PC-9 (cell line): Measurements from ENCODE around the gene NACC2. TPM values are rescaled to one million over a fixed set of nuclear protein-coding genes. Genes with fewer than 3 reads are reported as not detected.

Experiments used
- BruUV-seq: library from RNA; stranded (reverse); fragments of 400-500 nt; replicated peaks from 2 replicates; lab custom pipeline; 2021; lab: Mats Ljungman, UMichigan
- CTCF ChIA-PET: fragments of 300-600 bp; sonication (Branson Sonifier 250); formaldehyde crosslinking; loops from one replicate; lab custom pipeline; 2022; ENCODE audit warnings: antibody characterized with exemption; lab: Charles Lee
- POLR2A ChIA-PET: fragments of 300-600 bp; sonication (Branson Sonifier 250); formaldehyde crosslinking; loops from one replicate; lab custom pipeline; 2022; ENCODE audit warnings: antibody characterized with exemption; ENCODE audit not compliant: unreplicated experiment; lab: Charles Lee
- DNase-seq, 2 experiments: peaks; one replicate each; pipeline versions ENCODE4 v3.0.0 to v3.0.0-alpha.2; 2015 to 2022; ENCODE audit warnings: mixed read lengths in 1 of 2
- H2AFZ ChIP-seq: fragments of 200-600 bp; sonication (generic); 2 replicates; pipeline ENCODE4 v1.8.1; 2017; ENCODE audit warnings: antibody characterized with exemption
- H3F3A ChIP-seq: fragments of 200-600 bp; sonication (generic); 2 replicates; pipeline ENCODE4 v1.8.1; 2017; ENCODE audit warnings: antibody characterized with exemption, mild to moderate bottlenecking, low read depth; ENCODE audit not compliant: insufficient read depth
- H3K27ac ChIP-seq: fragments of 200-600 bp; sonication (generic); 2 replicates; pipeline ENCODE4 v1.6.1; 2016; ENCODE audit warnings: mixed run types
- H3K27me3 ChIP-seq: fragments of 200-600 bp; sonication (generic); 2 replicates; pipeline ENCODE4 v1.6.1; 2016; ENCODE audit warnings: low read depth, mixed run types; ENCODE audit not compliant: insufficient read depth
- H3K36me3 ChIP-seq: fragments of 200-600 bp; sonication (generic); 2 replicates; pipeline ENCODE4 v1.6.1; 2016; ENCODE audit warnings: low read depth, mixed run types
- H3K4me1 ChIP-seq: fragments of 200-600 bp; sonication (generic); replicated peaks from 2 replicates; pipeline ENCODE4 v1.6.1; 2016; ENCODE audit warnings: mixed run types; ENCODE audit not compliant: insufficient read depth
- H3K4me2 ChIP-seq: fragments of 200-600 bp; sonication (generic); 2 replicates; pipeline ENCODE4 v1.6.1; 2017; ENCODE audit warnings: mixed run types
- H3K4me3 ChIP-seq: fragments of 200-600 bp; sonication (generic); 2 replicates; pipeline ENCODE4 v1.6.1; 2016; ENCODE audit warnings: mixed run types
- H3K79me2 ChIP-seq: fragments of 200-600 bp; sonication (generic); 2 replicates; pipeline ENCODE4 v1.6.1; 2017; ENCODE audit warnings: low read depth, mixed run types
- H3K9me2 ChIP-seq: fragments of 200-600 bp; sonication (generic); 2 replicates; pipeline ENCODE4 v1.8.1; 2017; ENCODE audit warnings: mild to moderate bottlenecking; ENCODE audit not compliant: insufficient read depth
- H3K9me3 ChIP-seq: fragments of 200-600 bp; sonication (generic); 2 replicates; pipeline ENCODE4 v1.8.1; 2016; ENCODE audit warnings: low read depth; ENCODE audit not compliant: insufficient read depth
- H4K20me1 ChIP-seq: fragments of 200-600 bp; sonication (generic); 2 replicates; pipeline ENCODE4 v1.8.1; 2017; ENCODE audit not compliant: insufficient read depth
- CTCF ChIP-seq: fragments of 200-600 bp; sonication (generic); conservative IDR thresholded peaks from 2 replicates; pipeline ENCODE4 v1.6.1; 2017; ENCODE audit warnings: mixed run types, antibody characterized with exemption, mild to moderate bottlenecking, moderate library complexity
- EZH2 ChIP-seq: fragments of 200-600 bp; sonication (generic); IDR thresholded peaks from 2 replicates; pipeline ENCODE4 v1.8.0; 2017; ENCODE audit warnings: antibody characterized with exemption, low read depth
- intact Hi-C: fragments of 100-400 bp; cut with micrococcal nuclease; formaldehyde crosslinking; loops from one replicate; pipeline ENCODE4 v1.10.0; 2022; ENCODE audit not compliant: unreplicated experiment
- total RNA-seq: library from RNA; stranded (reverse); gene quantifications from 2 replicates; pipeline ENCODE4 v1.2.3, GENCODE V29; 2021

The NACC2 gene
- total RNA-seq, 1 experiment from 2014 or later = 22.4 TPM

GRCh38 chr9:136050701-136051452, 44.2 kb downstream of the NACC2 start:
- H3K27ac ChIP-seq = peak overlapping the region; percentile 65; the same call in 1 of the 2 replicates
- intact Hi-C loops = loop anchor here (5.0 kb wide), 1 partner anchor 66 kb away; the partner anchor contains the start of gene TMEM250
- H2AFZ ChIP-seq = peak overlapping the region; percentile 24; the same call in 1 of the 2 replicates
- no peaks in the 10 kb centered on the region for H3K9me2 ChIP-seq
- H3K9me3 ChIP-seq = no peaks in the 10 kb centered on the region
- peaks cover 19% of the 10 kb centered on the region for H3F3A ChIP-seq
- POLR2A ChIA-PET = no interaction called here
- H3K4me1 ChIP-seq = peaks cover 33% of the 10 kb centered on the region
- no peaks in the 10 kb centered on the region for H3K27me3 ChIP-seq
- 0 out of 2 replicates have a peak, but pooled peaks cover 8% of the 10 kb centered on the region for H3K79me2 ChIP-seq
- H3K36me3 ChIP-seq = no peaks in the 10 kb centered on the region
- H3K4me2 ChIP-seq = peak overlapping the region; percentile 100
- CTCF ChIA-PET = no interaction called here
- TF ChIP-seq EZH2 (no peak), CTCF (no peak)
- peak overlapping the region; percentile 74 for H3K4me3 ChIP-seq
- no TSS peak for BruUV-seq
- DNase-seq = no peak
- no peaks in the 10 kb centered on the region; the same call in none of the 2 replicates for H4K20me1 ChIP-seq

- Histone ChIP-seq H3K9me2 (no peaks in the 10 kb centered on the region), H3K27ac (no peak overlapping the region), H2AFZ (no peak overlapping the region), H3F3A (peaks cover 19% of the 10 kb centered on the region), H3K27me3 (no peaks in the 10 kb centered on the region), H3K79me2 (0 out of 2 replicates have a peak, but pooled peaks cover 8% of the 10 kb centered on the region), H3K4me1 (peaks cover 33% of the 10 kb centered on the region), H3K4me3 (no peak overlapping the region), H3K4me2 (no peak overlapping the region), H3K36me3 (no peaks in the 10 kb centered on the region), H4K20me1 (no peaks in the 10 kb centered on the region; the same call in none of the 2 replicates), H3K9me3 (no peaks in the 10 kb centered on the region)
- DNase-seq = no peak
- intact Hi-C loops = loop anchor here (5.0 kb wide), 1 partner anchor 67 kb away; the partner anchor contains the start of gene TMEM250
- no TSS peak for BruUV-seq
- TF ChIP-seq CTCF (no peak), EZH2 (no peak)
- POLR2A ChIA-PET = no interaction called here
- CTCF ChIA-PET = no interaction called here
These were observed 44.8 kb downstream of the NACC2 start for GRCh38 chr9:136050266-136050700.

GRCh38 chr9:136049491-136050265, 45.4 kb downstream of the NACC2 start:
- ChIA-PET CTCF (no interaction called here), POLR2A (no interaction called here)
- Histone ChIP-seq H3K27ac (no peak overlapping the region), H3K4me2 (no peak overlapping the region), H3F3A (peaks cover 19% of the 10 kb centered on the region), H3K9me3 (no peaks in the 10 kb centered on the region), H3K36me3 (no peaks in the 10 kb centered on the region), H3K9me2 (no peaks in the 10 kb centered on the region), H3K79me2 (0 out of 2 replicates have a peak, but pooled peaks cover 8% of the 10 kb centered on the region), H4K20me1 (no peaks in the 10 kb centered on the region; the same call in none of the 2 replicates), H3K27me3 (no peaks in the 10 kb centered on the region), H3K4me1 (peaks cover 30% of the 10 kb centered on the region), H2AFZ (no peak overlapping the region), H3K4me3 (no peak overlapping the region)
- TSS peak; percentile 9 for BruUV-seq
- DNase-seq = no peak
- no peak for TF ChIP-seq CTCF
- no peak for TF ChIP-seq EZH2
- intact Hi-C loops = loop anchor here (5.0 kb wide), 1 partner anchor 68 kb away; the partner anchor contains the start of gene TMEM250
